HG02885 (cell line): ENCODE measurements around the gene DNAH14.
"Not testable (repeated sequence)": the region's sequence is repeated elsewhere in the genome, so short reads cannot be mapped to it uniquely, and the experiment has no call there.

ENCODE experiments used
- ATAC-seq: cut with Tn5 transposase; IDR thresholded peaks from one replicate; pipeline ENCODE4 v1.9.1; 2021; ENCODE audit warnings: mild to moderate bottlenecking; ENCODE audit not compliant: unreplicated experiment, poor library complexity

Gene DNAH14

DNA sequence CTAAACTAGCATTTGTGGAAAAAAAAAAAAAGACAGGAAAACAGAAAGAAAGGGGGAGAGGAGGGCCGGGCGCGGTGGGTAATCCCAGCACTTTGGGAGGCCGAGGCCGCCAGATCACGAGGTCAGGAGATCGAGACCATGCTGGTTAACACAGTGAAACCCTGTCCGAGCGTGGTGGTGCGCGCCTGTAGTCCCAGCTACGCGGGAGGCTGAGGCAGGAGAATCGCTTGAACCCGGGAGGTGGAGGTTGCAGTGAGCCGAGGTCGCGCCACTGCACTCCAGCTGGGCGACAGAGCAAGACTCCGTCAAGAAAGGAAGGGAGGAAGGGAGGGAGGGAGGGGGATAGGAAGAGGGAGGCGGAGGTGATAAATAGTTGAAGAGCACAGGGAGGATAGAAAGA is 443.7 kb downstream of the DNAH14 start:
- no peak for ATAC-seq

DNA sequence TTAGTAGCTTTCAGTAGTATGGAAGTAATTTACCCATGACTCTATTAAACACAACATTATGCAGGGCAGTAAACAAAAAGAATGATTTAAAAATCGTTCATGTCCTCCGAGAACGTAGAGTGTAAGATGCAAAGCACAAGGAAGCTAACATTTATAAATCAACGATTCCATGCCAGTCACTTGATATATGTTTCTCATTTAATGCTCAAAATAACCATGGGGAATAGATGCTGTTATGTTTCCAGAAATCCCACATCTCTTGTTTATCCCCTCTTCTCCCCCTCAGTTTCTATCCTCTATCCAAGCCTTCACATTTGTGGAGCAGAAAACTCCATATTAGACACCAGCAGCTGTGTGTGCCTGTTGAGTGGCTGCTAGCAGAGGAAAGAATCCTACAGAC is 445.5 kb downstream of the DNAH14 start:
- no peak for ATAC-seq

DNA sequence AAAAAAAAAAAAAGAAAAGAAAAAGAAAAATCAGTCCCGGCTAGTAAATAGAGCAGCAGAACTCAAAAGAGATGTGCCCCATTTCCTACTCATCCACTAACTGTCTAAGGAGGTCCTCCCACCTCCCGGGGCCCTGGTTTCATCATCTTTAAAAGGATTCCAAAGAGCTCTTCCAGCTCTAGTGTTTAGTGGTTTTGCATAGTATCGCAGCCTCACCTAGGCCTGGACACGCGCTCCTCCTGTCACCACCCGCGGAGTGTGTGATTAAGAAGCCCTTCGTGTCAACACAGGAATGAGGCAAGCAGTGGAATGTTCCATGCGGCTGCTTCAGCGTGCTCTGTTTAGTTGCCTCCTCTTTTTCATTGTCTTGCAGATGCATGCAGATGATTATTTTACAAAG is 449.4 kb downstream of the DNAH14 start:
- ATAC-seq: no peak

DNA sequence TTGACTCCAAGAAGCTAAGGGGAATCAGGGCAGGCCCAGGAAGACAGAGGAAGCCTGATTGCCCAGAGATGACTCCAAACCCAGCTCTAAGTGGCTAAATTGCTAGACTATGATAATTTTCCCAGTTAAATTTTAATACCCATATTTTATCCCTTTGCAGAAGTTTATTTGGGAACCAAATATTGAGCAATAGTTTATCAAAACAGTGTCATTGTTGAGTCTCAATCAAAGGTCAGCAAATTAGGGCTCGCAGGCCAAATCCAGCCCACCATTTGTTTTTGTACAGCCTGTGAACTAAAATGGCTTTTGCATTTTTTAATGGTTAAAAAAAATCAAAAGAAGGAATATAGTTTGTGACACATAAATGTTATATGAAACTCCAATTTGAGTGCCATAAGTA is 451.2 kb downstream of the DNAH14 start:
- ATAC-seq: no peak

DNA sequence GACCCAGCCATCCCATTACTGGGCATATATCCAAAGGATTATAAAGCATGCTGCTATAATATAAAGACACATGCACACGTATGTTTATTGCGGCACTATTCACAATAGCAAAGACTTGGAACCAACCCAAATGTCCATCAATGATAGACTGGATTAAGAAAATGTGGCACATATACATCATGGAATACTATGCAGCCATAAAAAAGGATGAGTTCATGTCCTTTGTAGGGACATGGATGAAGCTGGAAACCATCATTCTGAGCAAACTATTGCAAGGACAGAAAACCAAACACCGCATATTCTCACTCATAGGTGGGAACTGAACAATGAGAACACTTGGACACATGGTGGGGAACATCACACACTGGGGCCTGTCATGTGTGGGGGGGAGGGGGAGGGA is 457.4 kb downstream of the DNAH14 start:
- ATAC-seq: not testable (repeated sequence)

DNA sequence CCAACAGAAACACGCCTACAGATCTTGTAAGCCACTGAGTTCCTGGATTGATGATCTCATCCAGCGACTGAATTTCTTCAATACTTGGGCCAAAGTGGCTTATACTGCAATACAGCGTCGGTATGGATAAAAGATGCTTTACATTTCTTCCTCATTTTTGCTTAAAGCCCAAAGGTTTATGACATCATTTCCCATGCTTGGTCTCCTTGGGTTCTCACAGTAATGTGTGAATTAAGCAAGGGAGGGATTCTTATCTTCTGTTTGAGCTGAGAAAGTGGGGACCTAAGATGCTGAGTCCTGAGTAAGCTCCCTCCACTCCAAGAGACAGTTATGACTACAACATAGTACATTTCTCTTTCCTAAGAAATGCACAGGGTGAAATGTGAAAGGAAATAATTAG is 458.9 kb downstream of the DNAH14 start:
- no peak for ATAC-seq

DNA sequence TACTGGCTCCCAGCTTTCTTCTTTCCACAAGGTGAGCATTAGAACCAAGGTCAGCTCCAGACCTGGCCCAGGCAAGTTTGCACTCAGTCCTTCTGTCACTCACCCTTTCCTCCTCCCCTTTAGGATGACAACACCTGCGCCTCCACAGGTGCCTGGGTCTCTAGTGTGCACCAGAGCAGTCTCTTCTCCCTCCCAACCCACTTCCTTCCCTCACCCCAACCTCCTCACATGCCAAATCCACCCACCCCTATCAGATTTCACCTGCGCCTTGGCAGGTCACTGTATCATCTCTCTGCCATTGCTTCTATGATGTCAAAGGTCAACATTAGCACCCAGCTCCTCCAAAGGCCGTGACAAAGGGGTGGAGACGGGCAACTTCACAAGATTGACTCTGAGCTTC is 460.4 kb downstream of the DNAH14 start:
- ATAC-seq: no peak

DNA sequence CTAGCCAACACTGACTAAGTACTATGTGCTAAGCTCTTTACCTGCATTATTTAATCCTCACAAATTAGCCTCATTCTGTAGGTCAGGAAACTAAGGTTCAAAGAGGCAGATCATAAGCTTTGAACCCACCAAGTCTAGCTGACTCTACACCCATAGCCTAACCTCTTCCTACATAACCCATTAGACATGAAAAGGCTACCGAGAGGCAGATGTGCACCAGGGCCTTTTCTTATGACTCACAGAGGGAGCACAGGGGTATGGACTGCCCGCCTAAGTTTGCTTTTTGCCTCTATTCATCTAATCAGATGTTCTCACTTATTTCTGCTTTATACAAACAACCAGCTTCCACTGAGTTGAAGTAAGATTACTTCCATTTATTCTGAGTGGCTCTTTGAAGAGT is 466.9 kb downstream of the DNAH14 start:
- ATAC-seq: no peak

DNA sequence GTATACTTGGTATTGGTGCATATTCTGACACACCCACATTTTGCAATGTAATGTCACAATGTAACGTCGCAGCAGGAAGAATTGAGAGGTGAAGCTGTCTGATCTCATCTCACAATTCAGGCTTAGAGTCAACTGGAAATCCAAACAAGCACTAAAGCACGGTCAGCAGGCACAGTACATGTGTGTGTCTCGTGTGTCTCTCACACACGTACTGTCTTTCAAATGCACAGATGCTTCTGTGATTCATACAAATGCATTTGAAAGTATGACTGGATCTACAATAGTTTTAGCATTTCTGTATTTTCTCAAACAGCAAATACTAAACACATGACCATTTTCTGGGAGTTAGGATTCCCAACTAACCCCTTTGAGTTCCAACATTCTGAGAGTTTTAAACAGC is 471.5 kb downstream of the DNAH14 start:
- no peak for ATAC-seq

DNA sequence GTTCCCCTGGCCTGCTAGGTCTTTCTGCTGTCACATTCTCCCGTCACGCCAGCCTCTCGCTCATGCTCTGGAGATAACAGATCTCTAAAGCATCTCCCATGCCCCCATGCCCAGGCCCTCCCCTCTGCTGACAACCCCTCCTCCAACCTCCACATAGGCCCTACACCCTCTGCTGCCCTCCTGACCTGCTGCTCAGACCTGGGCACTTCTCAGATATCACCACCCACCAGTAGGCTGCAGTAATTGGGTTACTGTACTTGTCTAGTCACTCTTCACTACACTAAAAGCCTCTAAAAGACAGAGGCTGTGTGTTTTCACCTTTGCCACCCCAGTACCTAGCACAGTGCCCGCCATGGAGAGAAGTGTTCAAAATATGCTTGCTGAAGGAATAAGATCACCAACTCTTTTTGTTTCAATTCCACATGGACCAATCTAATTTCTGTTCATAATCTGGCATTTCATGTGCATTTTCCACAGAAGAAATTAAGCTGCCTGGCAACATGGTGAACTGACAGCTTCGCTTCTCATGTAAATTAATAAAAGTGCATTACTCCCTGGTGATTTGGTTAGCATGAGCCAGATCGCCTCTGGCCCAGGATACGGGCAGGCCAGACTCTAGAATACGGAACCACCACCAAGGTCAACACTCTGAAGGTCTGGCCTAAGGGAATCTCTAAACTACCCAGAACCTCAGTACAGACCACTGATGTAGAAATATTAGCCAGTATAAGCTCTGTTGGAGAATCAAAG is 477.7 kb downstream of the DNAH14 start:
- ATAC-seq: no peak

DNA sequence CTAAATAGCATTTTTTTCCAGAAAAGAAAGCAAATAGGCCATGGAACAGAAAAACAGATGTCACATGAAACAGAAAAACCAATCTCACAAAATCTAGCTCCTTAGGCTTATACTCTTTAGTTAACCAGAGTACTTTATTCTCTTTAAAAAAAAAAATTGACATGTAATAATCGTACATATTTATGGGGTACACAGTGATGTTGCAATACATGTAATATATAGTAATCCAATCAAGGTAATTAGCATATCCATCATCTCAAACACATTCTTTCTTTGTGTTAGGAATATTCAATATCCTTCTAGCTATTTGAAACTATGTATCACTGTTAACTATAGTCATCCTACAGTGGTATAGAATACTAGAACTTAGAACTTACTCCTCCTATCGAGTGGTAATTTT is 478.3 kb downstream of the DNAH14 start:
- ATAC-seq: no peak

DNA sequence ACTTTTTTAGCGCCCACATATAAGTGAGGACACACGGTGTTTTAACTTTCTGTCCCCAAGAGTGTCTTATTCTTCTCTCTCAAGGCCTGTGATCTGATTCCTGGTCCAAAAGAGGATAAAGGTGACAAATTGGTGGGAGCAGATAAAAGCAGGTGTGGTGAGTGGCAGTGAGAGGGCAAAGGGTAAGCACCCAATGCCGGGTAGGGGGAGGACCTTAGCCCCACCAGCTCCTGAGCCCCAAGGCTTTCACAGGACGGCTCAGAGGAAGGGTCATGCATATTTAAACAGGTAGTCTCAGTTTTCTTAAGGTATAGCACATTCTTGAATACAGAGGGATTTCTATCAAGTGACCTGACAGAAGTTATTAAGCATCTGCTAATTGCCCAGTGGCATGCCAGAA is 478.8 kb downstream of the DNAH14 start:
- ATAC-seq: no peak

DNA sequence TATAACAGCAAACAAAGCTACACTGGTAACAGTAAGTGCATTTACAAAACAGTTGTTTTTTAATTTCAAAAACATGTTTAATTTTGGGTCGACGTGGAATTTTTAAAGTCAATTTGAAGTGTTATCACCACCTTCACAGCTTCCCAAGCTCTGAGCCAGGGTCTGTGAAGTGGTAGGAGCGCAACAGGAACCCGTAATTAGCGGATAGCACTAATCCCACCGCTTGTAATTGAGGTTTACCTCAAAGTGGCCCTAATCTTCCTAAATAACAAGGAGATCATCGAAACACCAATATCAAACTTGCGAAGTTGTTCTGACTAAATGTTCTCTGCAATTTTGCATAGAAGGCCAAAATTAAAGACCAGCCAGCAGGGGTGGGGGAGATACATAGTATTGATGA is 479.6 kb downstream of the DNAH14 start:
- ATAC-seq: no peak

DNA sequence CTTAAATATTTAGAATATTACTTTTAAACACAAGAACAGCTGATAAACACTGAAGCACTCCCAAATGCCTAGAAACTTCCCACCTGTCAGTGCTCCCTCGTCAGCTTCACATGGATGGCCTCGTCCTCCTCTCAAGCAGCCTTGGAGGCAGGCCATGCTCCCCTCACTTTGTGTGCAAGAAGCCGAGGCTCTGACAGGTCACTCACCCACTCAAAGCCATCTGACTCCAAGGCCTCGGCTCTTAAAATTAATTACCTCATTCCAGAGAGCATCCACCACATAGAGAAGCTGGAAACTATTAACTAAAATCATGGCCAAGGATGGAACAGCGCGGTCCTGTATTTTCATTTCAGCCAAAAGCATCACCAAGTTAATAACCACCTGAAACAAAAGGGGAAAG is 480.6 kb downstream of the DNAH14 start:
- ATAC-seq: no peak

DNA sequence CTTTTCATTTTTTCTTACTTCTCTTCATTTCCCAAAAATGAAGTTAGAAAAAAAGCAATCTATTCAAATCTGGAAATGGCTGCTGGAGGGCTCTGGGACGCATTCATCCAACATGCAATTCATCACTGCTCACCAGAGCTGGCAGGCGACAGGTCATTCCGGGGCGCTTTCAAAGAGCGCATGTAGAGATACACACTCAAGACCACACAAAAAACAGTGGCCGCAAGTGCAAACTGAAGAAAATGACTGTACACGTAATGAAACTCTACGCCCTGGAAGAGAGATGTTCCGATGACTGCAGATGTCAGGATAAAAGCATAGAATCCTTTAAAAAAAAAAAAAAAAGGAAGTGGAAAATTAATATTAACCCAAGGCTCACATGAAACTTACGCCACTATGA is 482.8 kb downstream of the DNAH14 start:
- ATAC-seq: no peak

DNA sequence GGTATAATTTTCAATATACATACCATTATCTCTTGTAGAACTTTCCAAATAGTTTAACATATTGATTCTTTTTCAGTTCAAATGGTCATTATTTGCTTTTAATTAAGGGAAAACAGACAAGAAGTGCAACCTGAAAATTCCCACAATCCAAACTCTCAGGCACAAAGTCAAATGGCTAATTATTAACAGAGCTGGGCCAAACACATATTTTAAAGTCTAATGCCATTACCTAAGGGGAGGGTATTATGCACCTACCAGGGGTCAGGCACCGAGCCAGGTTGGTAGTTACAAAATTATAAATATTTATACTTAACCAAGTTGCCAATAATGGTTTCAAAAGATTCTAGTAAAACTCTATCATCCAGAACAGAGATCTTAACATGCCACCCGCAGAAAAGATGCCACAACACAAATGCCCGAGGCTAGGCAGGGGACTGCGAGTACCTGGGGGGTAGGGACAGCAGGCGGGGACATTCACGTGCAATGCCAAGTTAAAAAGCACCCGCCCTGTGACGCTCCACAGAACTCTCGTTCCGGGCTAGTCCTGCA is 483.4 kb downstream of the DNAH14 start:
- no peak for ATAC-seq

DNA sequence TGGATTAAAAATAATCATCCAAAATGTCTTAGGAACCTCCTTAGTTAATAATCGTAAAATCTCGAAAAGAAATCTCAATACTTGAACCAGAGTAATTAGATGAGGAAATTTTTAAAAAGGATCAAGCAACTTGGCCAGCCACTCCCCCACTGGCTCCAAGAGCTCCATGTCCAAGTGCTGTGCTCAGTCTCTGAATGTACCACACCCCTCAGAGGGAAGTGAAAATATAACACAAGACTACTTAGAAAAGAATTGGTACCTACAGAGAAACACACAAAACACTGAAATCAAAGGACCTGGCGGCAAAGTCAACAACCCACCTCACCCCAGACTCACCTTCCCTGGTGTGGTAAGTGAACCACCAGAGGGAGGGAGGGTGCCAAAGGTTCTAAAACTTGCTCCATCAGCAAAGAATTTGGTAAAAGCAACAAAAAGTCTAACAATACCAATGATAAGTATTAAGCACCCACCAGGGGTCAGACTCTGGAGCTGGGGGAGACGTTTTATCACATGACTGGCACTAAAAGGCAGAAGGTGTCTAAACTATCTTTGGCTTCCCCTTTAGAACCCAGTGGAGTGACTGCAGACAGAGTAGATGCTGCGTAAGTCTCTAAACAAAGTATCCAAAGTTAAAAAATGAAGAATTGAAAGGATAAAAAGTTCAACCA is 484.4 kb downstream of the DNAH14 start:
- no peak for ATAC-seq

DNA sequence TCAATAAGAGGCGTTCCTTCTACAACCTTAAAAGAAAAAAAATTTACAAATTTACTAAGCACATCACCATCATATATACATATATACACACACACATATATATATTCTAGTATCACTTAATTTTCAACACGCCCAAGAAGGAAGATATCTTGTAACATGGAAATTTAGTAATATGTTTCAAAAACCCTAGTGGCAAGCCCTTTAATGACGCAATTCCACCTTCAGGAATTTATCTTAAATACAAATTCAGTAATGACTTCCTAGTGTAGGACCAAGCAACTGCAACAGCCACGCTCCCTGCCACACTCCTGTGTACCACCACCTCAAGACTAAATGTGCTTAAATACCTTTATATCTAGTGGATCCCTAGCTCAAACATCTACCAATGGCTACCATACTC is 485.8 kb downstream of the DNAH14 start:
- no peak for ATAC-seq

DNA sequence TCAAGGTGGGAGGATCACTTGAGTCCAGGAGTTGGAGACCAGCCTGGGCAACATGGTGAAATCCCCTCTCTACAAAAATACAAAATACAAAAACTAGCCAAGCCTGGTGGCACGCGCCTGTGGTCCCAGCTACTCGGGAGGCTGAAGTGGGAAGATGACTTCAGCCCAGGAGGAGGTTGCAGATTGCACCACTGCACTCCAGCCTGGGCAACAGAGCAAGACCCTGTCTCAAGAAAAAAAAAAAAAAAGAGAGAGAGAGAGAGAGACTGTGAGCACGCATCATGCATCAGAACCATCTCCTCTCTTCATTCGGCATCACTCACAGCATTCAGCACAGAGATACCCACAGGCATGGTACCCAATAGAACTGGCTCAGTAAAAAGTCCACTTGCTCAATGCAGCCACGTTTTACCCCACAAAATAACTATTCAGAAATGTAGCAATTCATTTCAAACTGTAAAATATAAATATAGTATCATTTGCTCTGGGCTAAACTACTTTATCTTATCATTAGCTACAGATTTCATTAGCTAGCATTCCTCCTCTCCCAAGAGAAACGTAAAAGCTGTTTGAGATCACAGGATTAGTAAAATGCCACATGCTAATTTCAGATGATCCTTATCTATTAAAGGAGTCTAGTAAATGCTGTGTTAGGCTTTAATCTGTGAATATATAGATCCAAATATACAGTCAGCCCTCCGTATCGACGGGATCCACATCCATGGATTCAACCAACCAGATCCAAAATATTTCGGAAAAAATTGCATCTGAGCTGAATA is 486.7 kb downstream of the DNAH14 start:
- ATAC-seq: no peak

DNA sequence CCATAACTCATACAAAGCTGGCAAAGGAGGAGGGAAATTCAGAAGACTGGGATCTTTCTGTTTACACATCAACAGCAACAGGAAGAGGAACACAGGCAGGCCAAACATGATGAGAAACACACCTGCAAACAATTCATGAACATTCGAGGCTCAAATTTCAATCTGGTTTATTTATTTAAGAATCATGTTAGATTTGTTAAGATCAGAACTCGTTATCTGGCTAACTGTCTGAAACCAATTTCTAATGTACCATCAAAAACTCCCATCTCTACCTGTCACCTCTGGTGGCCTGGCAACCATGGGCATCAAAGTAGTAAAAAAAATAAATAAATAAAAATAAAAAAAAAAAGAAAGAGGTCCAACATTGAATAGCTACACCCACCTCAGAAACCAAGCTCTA is 488.6 kb downstream of the DNAH14 start:
- no peak for ATAC-seq

DNA sequence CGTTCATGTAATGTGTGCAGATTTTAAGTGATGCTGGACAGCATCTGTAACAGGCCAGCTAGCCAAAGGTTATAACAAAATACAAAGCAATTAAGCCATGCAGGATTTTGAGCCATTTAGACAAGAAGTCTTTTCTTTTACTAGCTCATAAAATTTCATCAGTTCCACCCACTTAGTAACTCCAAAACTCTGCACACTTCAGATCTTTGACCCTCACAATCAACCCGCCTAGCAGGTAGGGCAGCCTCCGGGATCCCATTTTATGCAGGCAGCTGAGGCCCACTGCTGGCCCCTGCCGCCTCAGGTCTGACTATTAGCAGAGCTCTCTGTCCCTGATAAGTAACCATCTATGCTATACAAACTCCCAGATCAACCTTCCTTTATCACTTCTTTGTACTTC is 489.1 kb downstream of the DNAH14 start:
- ATAC-seq: no peak
